OCI-LY1 (cell line): ENCODE data around the gene ADARB2.

Source experiments
- CTCF ChIP-seq: fragments of 200-600 bp; sonication (generic), shearing (Covaris generic); IDR thresholded peaks from 2 replicates; pipeline ENCODE4 v1.5.1; 2017; ENCODE audit warnings: mild to moderate bottlenecking, antibody characterized with exemption, low read length, moderate library complexity, mixed read lengths
- EZH2 ChIP-seq: fragments of 200-600 bp; sonication (generic), shearing (Covaris generic); IDR thresholded peaks from 2 replicates; pipeline ENCODE4 v1.8.0; 2017; ENCODE audit warnings: borderline replicate concordance, mixed run types, mild to moderate bottlenecking, antibody characterized with exemption, low read length, moderate library complexity, mixed read lengths

GRCh38 chr10:1673568-1674345 lies 63.6 kb downstream of the ADARB2 start:
- TF ChIP-seq EZH2 (no peak), CTCF (no peak)
